ENCODE results near the gene P3H2. TPM values are rescaled to one million over a fixed set of nuclear protein-coding genes. Genes with fewer than 3 reads are reported as not detected.

The P3H2 gene
- total RNA-seq, 4 donors from 2014 or later = 4.2 to 20.2 (median 5.7) TPM

DNA sequence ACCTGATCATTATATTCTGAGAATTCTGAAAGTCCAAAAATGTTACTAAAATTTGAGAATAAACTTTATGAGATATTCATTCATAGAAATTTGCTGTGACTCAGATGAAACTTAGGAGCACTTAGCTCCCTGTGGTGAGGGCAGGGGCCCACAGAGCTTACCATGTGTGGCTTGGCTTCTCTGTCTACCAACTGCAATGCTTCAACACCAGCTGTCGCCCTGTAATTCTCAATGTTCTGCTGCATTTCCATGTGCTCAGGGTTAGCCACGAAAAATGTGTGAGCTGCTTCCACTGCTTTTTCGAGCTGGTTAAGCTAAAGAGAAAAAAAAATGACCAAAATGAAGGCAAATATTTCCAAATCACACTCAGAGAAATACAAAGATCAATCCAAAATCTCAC is 125.6 kb downstream of the P3H2 start:
- DNase-seq = no peak
- no peaks in the 10 kb centered on the region for H3K4me1 ChIP-seq
- H3K27ac ChIP-seq = no peak overlapping the region
- no peak overlapping the region for H3K4me3 ChIP-seq (replicated peaks in 1 of 3)
- TF ChIP-seq, protein P1, sequence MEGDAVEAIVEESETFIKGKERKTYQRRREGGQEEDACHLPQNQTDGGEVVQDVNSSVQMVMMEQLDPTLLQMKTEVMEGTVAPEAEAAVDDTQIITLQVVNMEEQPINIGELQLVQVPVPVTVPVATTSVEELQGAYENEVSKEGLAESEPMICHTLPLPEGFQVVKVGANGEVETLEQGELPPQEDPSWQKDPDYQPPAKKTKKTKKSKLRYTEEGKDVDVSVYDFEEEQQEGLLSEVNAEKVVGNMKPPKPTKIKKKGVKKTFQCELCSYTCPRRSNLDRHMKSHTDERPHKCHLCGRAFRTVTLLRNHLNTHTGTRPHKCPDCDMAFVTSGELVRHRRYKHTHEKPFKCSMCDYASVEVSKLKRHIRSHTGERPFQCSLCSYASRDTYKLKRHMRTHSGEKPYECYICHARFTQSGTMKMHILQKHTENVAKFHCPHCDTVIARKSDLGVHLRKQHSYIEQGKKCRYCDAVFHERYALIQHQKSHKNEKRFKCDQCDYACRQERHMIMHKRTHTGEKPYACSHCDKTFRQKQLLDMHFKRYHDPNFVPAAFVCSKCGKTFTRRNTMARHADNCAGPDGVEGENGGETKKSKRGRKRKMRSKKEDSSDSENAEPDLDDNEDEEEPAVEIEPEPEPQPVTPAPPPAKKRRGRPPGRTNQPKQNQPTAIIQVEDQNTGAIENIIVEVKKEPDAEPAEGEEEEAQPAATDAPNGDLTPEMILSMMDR (IDR thresholded peaks at IDR 0.05) = no peak
- no peak for TF ChIP-seq POLR2A (IDR thresholded peaks at IDR 0.05)
- intact Hi-C loops (cut with DNase I) = no loop called here
- H3K9me3 ChIP-seq = no peaks in the 10 kb centered on the region
- 88 to 94% methylated on average over 3 of the region's 3 CpGs for WGBS, 2 donors
- H3K36me3 ChIP-seq = no peaks in the 10 kb centered on the region
- H3K27me3 ChIP-seq = no peaks in the 10 kb centered on the region

DNA sequence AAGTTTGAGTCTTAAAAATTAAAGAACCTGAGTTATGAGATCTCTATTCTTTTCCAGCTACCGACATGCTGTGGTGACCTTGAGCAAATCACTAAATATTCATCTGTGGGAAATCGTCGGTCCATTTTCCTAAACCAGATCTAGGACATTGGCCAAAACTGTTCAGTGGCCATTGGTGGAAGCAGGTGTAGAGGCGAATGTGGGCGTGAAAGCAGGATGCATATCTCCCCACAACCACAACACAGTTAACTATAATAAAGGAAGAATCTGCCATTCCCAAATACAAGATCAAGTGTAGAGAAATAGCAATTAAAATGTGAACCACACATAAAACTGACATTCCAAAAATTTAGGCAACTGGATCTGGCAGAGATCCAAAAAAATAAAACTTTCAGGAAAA is 129.9 kb downstream of the P3H2 start:
- WGBS, 2 donors = 93 to 95% methylated on average over 5 of the region's 5 CpGs
- Histone ChIP-seq H3K4me1 (no peaks in the 10 kb centered on the region), H3K4me3 (replicated peaks in 1 of 3) (no peak overlapping the region), H3K9me3 (no peaks in the 10 kb centered on the region), H3K27me3 (peaks cover 5% of the 10 kb centered on the region), H3K36me3 (no peaks in the 10 kb centered on the region), H3K27ac (no peak overlapping the region)
- DNase-seq = no peak
- intact Hi-C loops (cut with DNase I) = no loop called here
- no peak for TF ChIP-seq POLR2A (IDR thresholded peaks at IDR 0.05)
- TF ChIP-seq, protein P1 (IDR thresholded peaks at IDR 0.05) = no peak

DNA sequence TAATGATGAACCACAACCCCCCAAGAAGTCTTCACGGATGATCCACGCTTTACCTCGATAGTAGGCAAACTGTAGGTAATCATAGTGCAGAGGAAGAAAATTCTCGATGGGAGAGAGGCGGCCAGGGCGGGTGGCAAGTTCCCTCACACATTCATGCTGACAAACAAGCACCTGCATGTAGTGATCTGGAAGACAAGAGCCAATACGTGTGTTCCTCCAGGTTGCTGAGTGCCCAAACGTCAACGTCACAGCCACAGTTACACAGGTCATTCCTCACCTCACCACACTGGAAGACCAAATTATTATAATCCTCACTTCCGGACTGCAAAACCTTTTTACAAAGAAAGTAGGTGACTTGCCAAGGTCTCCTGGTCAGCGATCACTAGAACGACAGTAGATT is 131.8 kb downstream of the P3H2 start:
- intact Hi-C loops (cut with DNase I) = no loop called here
- H3K27me3 ChIP-seq = peaks cover 5% of the 10 kb centered on the region
- no peaks in the 10 kb centered on the region for H3K4me1 ChIP-seq
- TF ChIP-seq, protein P1 (IDR thresholded peaks at IDR 0.05) = no peak
- no peak for TF ChIP-seq POLR2A (IDR thresholded peaks at IDR 0.05)
- WGBS, 2 donors = 93 to 94% methylated on average over 12 of the region's 12 CpGs
- H3K36me3 ChIP-seq = no peaks in the 10 kb centered on the region
- no peak for DNase-seq
- H3K4me3 ChIP-seq (replicated peaks in 1 of 3) = no peak overlapping the region
- H3K27ac ChIP-seq = no peak overlapping the region
- no peaks in the 10 kb centered on the region for H3K9me3 ChIP-seq

DNA sequence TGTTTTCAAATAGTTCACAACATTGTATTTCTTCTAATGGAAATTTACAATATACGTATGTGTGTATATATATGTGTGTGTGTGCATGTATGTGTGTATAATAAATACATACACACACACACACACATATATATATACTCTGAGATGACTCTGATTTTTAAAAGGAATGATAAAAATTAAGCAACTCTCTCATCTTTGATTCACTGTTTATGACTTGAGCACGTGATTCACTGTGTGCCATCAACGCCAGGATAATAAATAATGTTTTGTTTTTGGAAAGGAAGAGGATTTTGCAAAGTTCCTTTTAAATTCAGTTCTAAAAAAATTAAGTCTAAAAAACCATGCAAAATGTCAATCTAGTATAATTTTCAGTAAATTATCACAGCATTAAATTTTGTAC is 132.4 kb downstream of the P3H2 start:
- DNase-seq = no peak
- intact Hi-C loops (cut with DNase I) = no loop called here
- Histone ChIP-seq H3K36me3 (no peaks in the 10 kb centered on the region), H3K27me3 (peaks cover 5% of the 10 kb centered on the region), H3K9me3 (no peaks in the 10 kb centered on the region), H3K4me1 (no peaks in the 10 kb centered on the region), H3K4me3 (replicated peaks in 1 of 3) (no peak overlapping the region), H3K27ac (no peak overlapping the region)
- 80 to 84% methylated on average over 3 of the region's 3 CpGs for WGBS, 2 donors
- TF ChIP-seq POLR2A (IDR thresholded peaks at IDR 0.05) = no peak
- TF ChIP-seq, protein P1 (IDR thresholded peaks at IDR 0.05) = no peak

DNA sequence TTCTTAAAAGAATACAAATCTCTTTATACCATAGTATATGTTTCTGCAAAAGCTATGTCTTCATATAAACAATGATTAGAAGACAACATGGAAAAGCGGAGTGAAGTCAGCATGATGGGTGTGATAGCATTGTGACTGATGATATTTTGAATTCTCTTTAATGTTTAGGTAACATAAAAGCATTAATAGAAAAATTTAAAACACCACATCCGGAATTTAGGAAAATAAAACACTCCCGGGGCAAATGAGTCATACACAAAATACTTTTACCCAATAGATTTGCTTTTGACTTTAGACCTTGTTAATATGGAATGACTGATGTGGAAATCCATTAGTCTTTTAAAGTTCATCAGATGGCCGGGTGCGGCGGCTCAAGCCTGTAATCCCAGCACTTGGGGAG is 134.7 kb downstream of the P3H2 start:
- H3K27ac ChIP-seq = no peak overlapping the region
- peaks cover 0 to 8% of the 10 kb centered on the region in 2 donors for H3K4me1 ChIP-seq
- H3K27me3 ChIP-seq = peaks cover 5% of the 10 kb centered on the region
- DNase-seq = no peak
- no peaks in the 10 kb centered on the region for H3K36me3 ChIP-seq
- 88 to 89% methylated on average over 6 of the region's 6 CpGs for WGBS, 2 donors
- H3K4me3 ChIP-seq (replicated peaks in 1 of 3) = no peak overlapping the region
- no peaks in the 10 kb centered on the region for H3K9me3 ChIP-seq
- intact Hi-C loops (cut with DNase I) = no loop called here
- TF ChIP-seq, protein P1 (IDR thresholded peaks at IDR 0.05) = no peak
- no peak for TF ChIP-seq POLR2A (IDR thresholded peaks at IDR 0.05)

Data from thyroid gland (tissue), 4 donors.